ENCODE measurements around the gene PACC1.

DNA sequence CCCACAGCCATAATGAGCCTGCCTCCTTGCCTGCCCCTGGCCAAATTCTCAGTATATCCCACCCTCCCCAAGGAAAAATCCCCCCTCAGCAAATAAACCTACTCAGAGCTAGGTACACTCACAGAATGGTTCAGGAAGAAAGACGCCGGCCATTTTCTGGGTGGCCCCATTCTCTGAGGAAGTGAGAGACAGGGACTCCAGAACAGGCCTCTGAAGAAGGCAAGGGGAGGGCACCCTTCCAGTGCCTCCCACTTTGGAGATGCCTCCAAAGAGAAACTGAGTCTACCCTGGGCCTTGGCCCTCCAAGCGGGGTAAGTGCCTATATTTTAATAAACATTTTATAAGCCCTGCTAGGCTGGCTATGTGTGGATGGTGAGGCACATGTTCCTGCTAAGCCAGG is 2.3 kb downstream of the PACC1 start:
- TF ChIP-seq, protein P1, sequence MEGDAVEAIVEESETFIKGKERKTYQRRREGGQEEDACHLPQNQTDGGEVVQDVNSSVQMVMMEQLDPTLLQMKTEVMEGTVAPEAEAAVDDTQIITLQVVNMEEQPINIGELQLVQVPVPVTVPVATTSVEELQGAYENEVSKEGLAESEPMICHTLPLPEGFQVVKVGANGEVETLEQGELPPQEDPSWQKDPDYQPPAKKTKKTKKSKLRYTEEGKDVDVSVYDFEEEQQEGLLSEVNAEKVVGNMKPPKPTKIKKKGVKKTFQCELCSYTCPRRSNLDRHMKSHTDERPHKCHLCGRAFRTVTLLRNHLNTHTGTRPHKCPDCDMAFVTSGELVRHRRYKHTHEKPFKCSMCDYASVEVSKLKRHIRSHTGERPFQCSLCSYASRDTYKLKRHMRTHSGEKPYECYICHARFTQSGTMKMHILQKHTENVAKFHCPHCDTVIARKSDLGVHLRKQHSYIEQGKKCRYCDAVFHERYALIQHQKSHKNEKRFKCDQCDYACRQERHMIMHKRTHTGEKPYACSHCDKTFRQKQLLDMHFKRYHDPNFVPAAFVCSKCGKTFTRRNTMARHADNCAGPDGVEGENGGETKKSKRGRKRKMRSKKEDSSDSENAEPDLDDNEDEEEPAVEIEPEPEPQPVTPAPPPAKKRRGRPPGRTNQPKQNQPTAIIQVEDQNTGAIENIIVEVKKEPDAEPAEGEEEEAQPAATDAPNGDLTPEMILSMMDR (IDR thresholded peaks at IDR 0.05 in 4 of 5, conservative IDR thresholded peaks at IDR 0.05 in 1 of 5) = no peak
- no peak for TF ChIP-seq POLR2A (IDR thresholded peaks at IDR 0.05)
